Breast epithelium (tissue), 4 donors: ENCODE results near the gene SLC22A12. TPM values are rescaled to one million over a fixed set of nuclear protein-coding genes. Genes with fewer than 3 reads are reported as not detected.
A peak's percentile ranks its signal among the peaks of the same experiment; 100 is the strongest.

ENCODE experiments used
- DNase-seq, 2 donors: peaks; one replicate each; pipeline ENCODE4 v3.0.0-alpha.2; 2019; ENCODE audit warnings: low spot score in 2 of 2
- H3K27ac ChIP-seq, 2 donors: fragments of 200-600 bp; sonication (generic) in 1 of 2; one replicate each; pipeline ENCODE4 v1.5.1; 2016 to 2019; ENCODE audit warnings: mild to moderate bottlenecking in 1 of 2
- H3K27me3 ChIP-seq, 2 donors: fragments of 200-600 bp; sonication (generic) in 1 of 2; one replicate each; pipeline versions ENCODE4 v1.5.1 to v1.6.0; 2017 to 2019; ENCODE audit warnings: control low read depth in 1 of 2, mild to moderate bottlenecking in 1 of 2
- H3K36me3 ChIP-seq: fragments of 200-600 bp; one replicate; pipeline ENCODE4 v1.5.1; 2019
- H3K4me1 ChIP-seq, 2 donors: fragments of 200-600 bp; sonication (generic); one replicate each; pipeline ENCODE4 v1.5.1; 2016 to 2019; ENCODE audit warnings: control low read depth in 1 of 2
- H3K4me3 ChIP-seq, 3 donors: fragments of 200-600 bp; sonication (generic); 1 replicate in 2 of 3; 2 replicates in 1 of 3; pipeline ENCODE4 v1.5.1; 2016 to 2019; ENCODE audit warnings: mild to moderate bottlenecking in 3 of 3, moderate library complexity in 2 of 3
- H3K9me3 ChIP-seq, 2 donors: fragments of 200-600 bp; sonication (generic) in 1 of 2; one replicate each; pipeline ENCODE4 v1.5.1; 2016 to 2019; ENCODE audit warnings: control low read depth in 1 of 2
- POLR2A ChIP-seq: fragments of 450-650 bp; IDR thresholded peaks from one replicate; pipeline ENCODE4 v1.6.1; 2016; ENCODE audit warnings: antibody characterized with exemption, mild to moderate bottlenecking, moderate library complexity
- POLR2AphosphoS5 ChIP-seq, 3 donors: sonication (generic); formaldehyde crosslinking; IDR thresholded peaks; one replicate each; pipeline ENCODE4 v1.6.1; 2017; ENCODE audit warnings: antibody characterized with exemption in 3 of 3
- intact Hi-C: fragments of 100-400 bp; cut with DNase I; formaldehyde crosslinking; loops from one replicate; pipeline ENCODE4 v1.15.1; 2023; ENCODE audit warnings: low total_unique reads
- total RNA-seq, 3 donors: library from RNA; depleted of rRNA; stranded (reverse); fragments of >200 nt; gene quantifications; one replicate each; pipeline ENCODE4 v1.1.0, GENCODE V29; 2016
- TF ChIP-seq, protein P1 (sequence below), 3 donors: fragments of 450-650 bp; IDR thresholded peaks; one replicate each; pipeline ENCODE4 v1.5.1; 2016 to 2017; ENCODE audit warnings: antibody characterized with exemption in 3 of 3, mild to moderate bottlenecking in 3 of 3, moderate library complexity in 3 of 3

Gene SLC22A12
- total RNA-seq, 3 donors from 2014 or later, result not detected

DNA sequence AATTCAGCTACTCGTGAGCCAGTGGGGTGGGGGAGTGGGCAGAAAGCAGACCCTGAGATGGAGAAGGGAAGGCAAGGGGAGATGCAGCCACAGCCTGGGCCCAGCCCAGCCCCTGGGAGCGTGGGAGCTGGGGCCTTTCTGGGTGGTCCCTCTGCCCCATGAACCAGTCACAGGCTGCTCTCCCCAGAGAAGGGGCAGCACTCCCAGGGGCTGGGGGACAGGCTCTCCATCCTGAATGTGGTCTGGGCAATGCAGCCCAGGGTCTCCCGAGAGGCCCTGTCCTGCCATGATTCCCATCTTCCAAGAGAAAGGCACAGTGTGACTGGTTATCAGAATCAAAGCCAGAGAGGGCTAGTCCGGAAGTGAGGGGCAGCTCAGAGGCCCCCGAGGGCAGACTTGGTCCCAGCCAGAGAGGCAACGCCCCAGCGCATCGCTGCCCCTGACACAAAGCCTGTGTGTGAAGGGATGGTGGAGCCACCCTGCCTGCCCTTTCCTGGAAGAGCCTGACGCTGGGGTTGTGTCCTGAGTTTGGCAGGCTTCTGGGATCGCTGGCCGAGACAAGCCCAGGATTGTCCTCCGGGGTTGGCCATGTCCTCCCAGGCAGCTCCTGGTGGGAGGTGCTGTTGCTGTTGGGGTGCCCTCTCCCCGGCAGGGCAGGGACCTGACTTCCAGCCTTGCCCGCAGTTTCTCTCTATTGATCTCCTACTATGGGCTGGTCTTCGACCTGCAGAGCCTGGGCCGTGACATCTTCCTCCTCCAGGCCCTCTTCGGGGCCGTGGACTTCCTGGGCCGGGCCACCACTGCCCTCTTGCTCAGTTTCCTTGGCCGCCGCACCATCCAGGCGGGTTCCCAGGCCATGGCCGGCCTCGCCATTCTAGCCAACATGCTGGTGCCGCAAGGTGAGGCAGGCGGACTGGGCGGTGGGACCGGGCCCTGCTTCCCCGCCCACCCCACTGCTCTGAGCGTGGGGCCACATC lies 23.8 kb upstream of the SLC22A12 start:
- no peaks in the 10 kb centered on the region for H3K4me1 ChIP-seq
- H3K36me3 ChIP-seq, result no peaks in the 10 kb centered on the region
- H3K9me3 ChIP-seq, result no peaks in the 10 kb centered on the region
- intact Hi-C loops, result no loop called here
- DNase-seq, result peak in 1 of 2 donors; percentile 27
- TF ChIP-seq, protein P1, sequence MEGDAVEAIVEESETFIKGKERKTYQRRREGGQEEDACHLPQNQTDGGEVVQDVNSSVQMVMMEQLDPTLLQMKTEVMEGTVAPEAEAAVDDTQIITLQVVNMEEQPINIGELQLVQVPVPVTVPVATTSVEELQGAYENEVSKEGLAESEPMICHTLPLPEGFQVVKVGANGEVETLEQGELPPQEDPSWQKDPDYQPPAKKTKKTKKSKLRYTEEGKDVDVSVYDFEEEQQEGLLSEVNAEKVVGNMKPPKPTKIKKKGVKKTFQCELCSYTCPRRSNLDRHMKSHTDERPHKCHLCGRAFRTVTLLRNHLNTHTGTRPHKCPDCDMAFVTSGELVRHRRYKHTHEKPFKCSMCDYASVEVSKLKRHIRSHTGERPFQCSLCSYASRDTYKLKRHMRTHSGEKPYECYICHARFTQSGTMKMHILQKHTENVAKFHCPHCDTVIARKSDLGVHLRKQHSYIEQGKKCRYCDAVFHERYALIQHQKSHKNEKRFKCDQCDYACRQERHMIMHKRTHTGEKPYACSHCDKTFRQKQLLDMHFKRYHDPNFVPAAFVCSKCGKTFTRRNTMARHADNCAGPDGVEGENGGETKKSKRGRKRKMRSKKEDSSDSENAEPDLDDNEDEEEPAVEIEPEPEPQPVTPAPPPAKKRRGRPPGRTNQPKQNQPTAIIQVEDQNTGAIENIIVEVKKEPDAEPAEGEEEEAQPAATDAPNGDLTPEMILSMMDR (IDR thresholded peaks at IDR 0.05), result no peak
- TF ChIP-seq POLR2AphosphoS5 (IDR thresholded peaks at IDR 0.05), result no peak
- TF ChIP-seq POLR2A, result no peak
- peak overlapping the region; percentile 14 to 60 for H3K27ac ChIP-seq
- no peaks in the 10 kb centered on the region for H3K27me3 ChIP-seq
- no peak overlapping the region for H3K4me3 ChIP-seq

- TF ChIP-seq POLR2AphosphoS5 (IDR thresholded peaks at IDR 0.05) (no peak), POLR2A (no peak)
- TF ChIP-seq, protein P1 (IDR thresholded peaks at IDR 0.05), result no peak
- intact Hi-C loops, result no loop called here
Observed at GRCh38 chr11:64568041-64568571, 22.9 kb upstream of the SLC22A12 start.

GRCh38 chr11:64568584-64569140 lies 22.4 kb upstream of the SLC22A12 start:
- TF ChIP-seq POLR2AphosphoS5 (IDR thresholded peaks at IDR 0.05) (no peak), POLR2A (no peak)
- TF ChIP-seq, protein P1 (IDR thresholded peaks at IDR 0.05), result no peak
- H3K4me1 ChIP-seq, result no peaks in the 10 kb centered on the region
- H3K27ac ChIP-seq, result no peak overlapping the region
- intact Hi-C loops, result no loop called here
- no peak for DNase-seq
- H3K9me3 ChIP-seq, result no peaks in the 10 kb centered on the region
- H3K36me3 ChIP-seq, result no peaks in the 10 kb centered on the region
- no peaks in the 10 kb centered on the region for H3K27me3 ChIP-seq
- no peak overlapping the region for H3K4me3 ChIP-seq

More at GRCh38 chr11:64568041-64568571, 22.9 kb upstream of the SLC22A12 start:
- Histone ChIP-seq H3K36me3 (no peaks in the 10 kb centered on the region), H3K27me3 (no peaks in the 10 kb centered on the region), H3K4me3 (no peak overlapping the region), H3K4me1 (no peaks in the 10 kb centered on the region), H3K9me3 (no peaks in the 10 kb centered on the region), H3K27ac (no peak overlapping the region)
- DNase-seq, result no peak

- Histone ChIP-seq H3K27ac (no peak overlapping the region), H3K4me1 (no peaks in the 10 kb centered on the region), H3K4me3 (no peak overlapping the region), H3K36me3 (no peaks in the 10 kb centered on the region), H3K27me3 (no peaks in the 10 kb centered on the region), H3K9me3 (no peaks in the 10 kb centered on the region)
- TF ChIP-seq POLR2AphosphoS5 (IDR thresholded peaks at IDR 0.05) (no peak), POLR2A (no peak)
- TF ChIP-seq, protein P1 (IDR thresholded peaks at IDR 0.05), result no peak
- intact Hi-C loops, result no loop called here
- no peak for DNase-seq
Observed at GRCh38 chr11:64569300-64569970, 21.6 kb upstream of the SLC22A12 start.
